B cell (primary cell): ENCODE results near the gene CBX2. TPM values are rescaled to one million over a fixed set of nuclear protein-coding genes. Genes with fewer than 3 reads are reported as not detected.

Experiments
- ATAC-seq: fragments of 200-7000 bp; cut with Tn5 transposase; one replicate; pipeline ENCODE4 v1.10.0; 2021; ENCODE audit warnings: low read depth, mild to moderate bottlenecking, moderate number of reproducible peaks, moderate library complexity
- CTCF ChIA-PET: fragments of 350-600 bp; sonication (Branson Sonifier 250); formaldehyde crosslinking; loops from one replicate; lab custom pipeline; 2021; ENCODE audit warnings: antibody characterized with exemption, inconsistent platforms; lab: Charles Lee
- POLR2A ChIA-PET: fragments of 350-600 bp; sonication (Branson Sonifier 250); formaldehyde crosslinking; loops from one replicate; lab custom pipeline; 2021; ENCODE audit warnings: antibody characterized with exemption; lab: Charles Lee
- DNase-seq: peaks from one replicate; pipeline ENCODE4 v3.0.0; 2013
- H2AFZ ChIP-seq: 2 replicates; pipeline ENCODE4 v1.6.1; 2012; ENCODE audit warnings: mild to moderate bottlenecking, low read depth, low read length; ENCODE audit not compliant: insufficient read depth, poor library complexity, severe bottlenecking
- H3K27ac ChIP-seq, 2 donors: 1 replicate in 1 of 2; 2 replicates in 1 of 2; pipeline ENCODE4 v1.5.1; 2012 to 2013; ENCODE audit warnings: low read length in 2 of 2, mild to moderate bottlenecking in 2 of 2, moderate library complexity in 1 of 2
- H3K27me3 ChIP-seq, 4 experiments: fragments of 200-600 bp in 1 of 4; sonication (generic) in 1 of 4; replicated peaks in 1 of 4; 1 replicate in 2 of 4; 2 replicates in 2 of 4; pipeline versions ENCODE4 v1.6.1 to v1.7.0; 2013 to 2016; ENCODE audit warnings: low read length in 3 of 4, mild to moderate bottlenecking in 2 of 4, mixed read lengths in 1 of 4, moderate library complexity in 1 of 4; ENCODE audit not compliant: insufficient read depth in 4 of 4, control insufficient read depth in 3 of 4; ENCODE audit errors: control extremely low read depth in 1 of 4
- H3K36me3 ChIP-seq, 2 experiments: replicated peaks in 1 of 2; 1 replicate in 1 of 2; 2 replicates in 1 of 2; pipeline versions ENCODE4 v1.6.1 to v1.7.1; 2013; ENCODE audit warnings: low read length in 1 of 2; ENCODE audit not compliant: insufficient read depth in 2 of 2, control insufficient read depth in 1 of 2; ENCODE audit errors: control extremely low read depth in 1 of 2, extremely low read depth in 1 of 2
- H3K4me1 ChIP-seq, 2 donors: fragments of 200-600 bp in 1 of 2; sonication (generic) in 1 of 2; 1 replicate in 1 of 2; 2 replicates in 1 of 2; pipeline versions ENCODE4 v1.5.1 to v1.6.1; 2013 to 2017; ENCODE audit warnings: low read length in 2 of 2; ENCODE audit not compliant: control insufficient read depth in 2 of 2, insufficient read depth in 2 of 2
- H3K4me2 ChIP-seq: replicated peaks from 2 replicates; pipeline ENCODE3; 2012; ENCODE audit warnings: mild to moderate bottlenecking, low read depth, low read length; ENCODE audit not compliant: poor library complexity, severe bottlenecking
- H3K4me3 ChIP-seq, 5 experiments: fragments of 200-600 bp in 1 of 5; sonication (generic) in 1 of 5; 1 replicate in 3 of 5; 2 replicates in 2 of 5; pipeline versions ENCODE4 v1.5.1 to v1.7.0; 2011 to 2016; ENCODE audit warnings: low read length in 4 of 5, mild to moderate bottlenecking in 4 of 5, low read depth in 2 of 5, control low read depth in 1 of 5, moderate library complexity in 1 of 5; ENCODE audit not compliant: insufficient read depth in 1 of 5; ENCODE audit errors: control extremely low read depth in 1 of 5, extremely low read depth in 1 of 5
- H3K79me2 ChIP-seq: fragments of 200-600 bp; sonication (generic); one replicate; pipeline ENCODE4 v1.6.0; 2016; ENCODE audit warnings: low read length; ENCODE audit not compliant: control insufficient read depth, insufficient read depth
- H3K9ac ChIP-seq: fragments of 200-600 bp; sonication (generic); 2 replicates; pipeline ENCODE4 v1.6.1; 2017; ENCODE audit warnings: mild to moderate bottlenecking, low read length, moderate library complexity
- H3K9me3 ChIP-seq, 3 donors: one replicate each; pipeline versions ENCODE4 v1.6.1 to v1.7.1; 2013; ENCODE audit warnings: low read length in 2 of 3; ENCODE audit not compliant: control insufficient read depth in 2 of 3, insufficient read depth in 1 of 3; ENCODE audit errors: control extremely low read depth in 1 of 3
- H4K20me1 ChIP-seq: 2 replicates; pipeline ENCODE4 v1.6.0; 2012; ENCODE audit warnings: mild to moderate bottlenecking, low read length; ENCODE audit not compliant: insufficient read depth, control insufficient read depth, poor library complexity, severe bottlenecking
- H3K27ac Mint-ChIP-seq: one replicate; pipeline ENCODE4 v1.8.0; 2021; ENCODE audit warnings: mixed read lengths
- H3K27me3 Mint-ChIP-seq: one replicate; pipeline ENCODE4 v1.8.0; 2021; ENCODE audit warnings: mixed read lengths
- H3K4me1 Mint-ChIP-seq: one replicate; pipeline ENCODE4 v1.8.0; 2021; ENCODE audit warnings: mixed read lengths
- H3K4me3 Mint-ChIP-seq: one replicate; pipeline ENCODE4 v1.8.0; 2021; ENCODE audit warnings: mixed read lengths
- H3K9me3 Mint-ChIP-seq: one replicate; pipeline ENCODE4 v1.8.0; 2022; ENCODE audit warnings: mixed read lengths; ENCODE audit not compliant: insufficient read depth
- EZH2 ChIP-seq: IDR thresholded peaks from 2 replicates; pipeline ENCODE4 v1.6.1; 2012; ENCODE audit warnings: borderline replicate concordance, low read depth, mild to moderate bottlenecking, moderate library complexity, low read length; ENCODE audit not compliant: insufficient read depth, poor library complexity, severe bottlenecking
- WGBS: methylation state at CpG from one replicate; pipeline ENCODE4 v1.1.5; 2013; ENCODE audit warnings: missing lambda C conversion rate; ENCODE audit not compliant: insufficient coverage; 5-methylcytosine and 5-hydroxymethylcytosine counted together
- intact Hi-C: fragments of 100-400 bp; cut with micrococcal nuclease; formaldehyde crosslinking; loops from one replicate; pipeline ENCODE4 v1.10.0; 2022
- polyA plus RNA-seq: library from polyadenylated mRNA; depleted of rRNA; stranded (reverse); fragments of >200 nt; gene quantifications from 2 replicates; pipeline ENCODE4 v1.2.3, GENCODE V29; 2012
- total RNA-seq, 2 donors: library from RNA; stranded (reverse); fragments of 120-200 nt in 1 of 2; gene quantifications; 1 replicate in 1 of 2; 2 replicates in 1 of 2; pipeline versions ENCODE4 v1.2.3 to v1.2.4, GENCODE V29; 2013 to 2022
- TF ChIP-seq, protein P1 (sequence below): fragments of 200-600 bp; IDR thresholded peaks from one replicate; pipeline ENCODE4 v1.8.0; 2022; ENCODE audit warnings: antibody characterized with exemption, mild to moderate bottlenecking

CBX2 gene
- total and polyA plus RNA-seq, 2 donors (not counting 1 experiment from before 2014, with no cell fraction given) = 0.10 to 0.47 TPM

- Histone ChIP-seq H3K4me2 (no peak overlapping the region), H3K4me3 (no peak overlapping the region), H3K4me1 (peaks cover 21 to 54% of the 10 kb centered on the region in 2 donors), H3K36me3 (peaks cover 0 to 34% of the 10 kb centered on the region in 2 experiments), H3K27me3 (peaks cover 0 to 2% (median 0%) of the 10 kb centered on the region in 4 experiments), H3K9me3 (peaks cover 0 to 6% (median 0%) of the 10 kb centered on the region in 3 donors), H2AFZ (no peak overlapping the region), H3K27ac (no peak overlapping the region), H3K9ac (no peak overlapping the region), H4K20me1 (peaks cover 82% of the 10 kb centered on the region), H3K79me2 (peaks cover 44% of the 10 kb centered on the region)
- Mint-ChIP-seq H3K27ac (no peak overlapping the region), H3K4me1 (peaks cover 36% of the 10 kb centered on the region), H3K9me3 (no peaks in the 10 kb centered on the region), H3K27me3 (no peaks in the 10 kb centered on the region), H3K4me3 (no peak overlapping the region)
- WGBS = 96% methylated on average over 72 of the region's 83 CpGs
- intact Hi-C loops = loop anchor here (10.0 kb wide), 1 partner anchor 1699 kb away; the partner anchor contains the start of gene TMC8
- POLR2A ChIA-PET = interaction anchor here (0.6 to 1.4 kb wide), 4 partner anchors 12 to 1696 kb away, joined by 3 to 4 read pairs (median 4); partner anchors contain the start of gene CBX8
- DNase-seq (no peak), ATAC-seq (no peak)
- TF ChIP-seq EZH2 = no peak
- TF ChIP-seq, protein P1, sequence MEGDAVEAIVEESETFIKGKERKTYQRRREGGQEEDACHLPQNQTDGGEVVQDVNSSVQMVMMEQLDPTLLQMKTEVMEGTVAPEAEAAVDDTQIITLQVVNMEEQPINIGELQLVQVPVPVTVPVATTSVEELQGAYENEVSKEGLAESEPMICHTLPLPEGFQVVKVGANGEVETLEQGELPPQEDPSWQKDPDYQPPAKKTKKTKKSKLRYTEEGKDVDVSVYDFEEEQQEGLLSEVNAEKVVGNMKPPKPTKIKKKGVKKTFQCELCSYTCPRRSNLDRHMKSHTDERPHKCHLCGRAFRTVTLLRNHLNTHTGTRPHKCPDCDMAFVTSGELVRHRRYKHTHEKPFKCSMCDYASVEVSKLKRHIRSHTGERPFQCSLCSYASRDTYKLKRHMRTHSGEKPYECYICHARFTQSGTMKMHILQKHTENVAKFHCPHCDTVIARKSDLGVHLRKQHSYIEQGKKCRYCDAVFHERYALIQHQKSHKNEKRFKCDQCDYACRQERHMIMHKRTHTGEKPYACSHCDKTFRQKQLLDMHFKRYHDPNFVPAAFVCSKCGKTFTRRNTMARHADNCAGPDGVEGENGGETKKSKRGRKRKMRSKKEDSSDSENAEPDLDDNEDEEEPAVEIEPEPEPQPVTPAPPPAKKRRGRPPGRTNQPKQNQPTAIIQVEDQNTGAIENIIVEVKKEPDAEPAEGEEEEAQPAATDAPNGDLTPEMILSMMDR = no peak
- CTCF ChIA-PET = interaction anchor here (0.7 to 1.6 kb wide), 3 partner anchors 11 to 16 kb away, joined by 3 to 6 read pairs (median 5); no protein-coding TSS in a partner anchor
Measured at GRCh38 chr17:79833744-79834564, 56.0 kb downstream of the CBX2 start.
